DMS153 treated with DMSO at 0.1 percent for 48 hours (cell line): ENCODE measurements around the gene MTHFD2.
A peak's percentile ranks its signal among the peaks of the same experiment; 100 is the strongest.

ENCODE experiments used
- DNase-seq: peaks from one replicate; lab custom pipeline; 2025; ENCODE audit not compliant: unreplicated experiment; lab: John Stamatoyannopoulos, UW

The MTHFD2 gene

GRCh38 chr2:74261204-74261864, 62.9 kb downstream of the MTHFD2 start:
- DNase-seq: peak; percentile 35

GRCh38 chr2:74262681-74263080, 64.3 kb downstream of the MTHFD2 start:
- DNase-seq: no peak

- DNase-seq: no peak
Observed at GRCh38 chr2:74264281-74264680, 65.9 kb downstream of the MTHFD2 start.

- DNase-seq: peak; percentile 48
Observed at GRCh38 chr2:74267068-74267467, 68.7 kb downstream of the MTHFD2 start.
